WTC11 (cell line): Measurements from ENCODE around the gene MAGEB2. TPM values are rescaled to one million over a fixed set of nuclear protein-coding genes. Genes with fewer than 3 reads are reported as not detected.

Source experiments
- ATAC-seq: fragments of 200-7000 bp; cut with Tn5 transposase; 2 replicates; pipeline ENCODE4 v1.10.0; 2021; ENCODE audit warnings: mild to moderate bottlenecking, moderate library complexity
- CTCF ChIA-PET: fragments of 300-600 bp; sonication (Branson Sonifier 250); formaldehyde crosslinking; loops from one replicate; lab custom pipeline; 2021; ENCODE audit warnings: antibody characterized with exemption; lab: Charles Lee
- POLR2A ChIA-PET: fragments of 350-600 bp; sonication (Branson Sonifier 250); formaldehyde crosslinking; loops from one replicate; lab custom pipeline; 2021; ENCODE audit warnings: antibody characterized with exemption; lab: Charles Lee
- DNase-seq: peaks from one replicate; pipeline ENCODE4 v3.0.0; 2021; ENCODE audit warnings: low spot score
- H3K27ac Mint-ChIP-seq: 2 replicates; pipeline ENCODE4 v1.8.0; 2021; ENCODE audit warnings: mixed read lengths
- H3K27me3 Mint-ChIP-seq: 2 replicates; pipeline ENCODE4 v1.8.0; 2021; ENCODE audit warnings: low read depth, mild to moderate bottlenecking, moderate library complexity, mixed read lengths
- H3K36me3 Mint-ChIP-seq: 2 replicates; pipeline ENCODE4 v1.8.0; 2021; ENCODE audit warnings: mixed read lengths
- H3K4me1 Mint-ChIP-seq: 2 replicates; pipeline ENCODE4 v1.8.0; 2022; ENCODE audit warnings: mixed read lengths
- H3K4me3 Mint-ChIP-seq: 2 replicates; pipeline ENCODE4 v1.8.0; 2021; ENCODE audit warnings: mild to moderate bottlenecking, moderate library complexity, mixed read lengths
- H3K9me3 Mint-ChIP-seq: 2 replicates; pipeline ENCODE4 v1.8.0; 2021; ENCODE audit warnings: mixed read lengths
- CREM ChIP-seq: sonication (generic); formaldehyde crosslinking; IDR thresholded peaks from 2 replicates; pipeline ENCODE4 v1.8.1; 2022; ENCODE audit warnings: mild to moderate bottlenecking, missing genetic modification reagents, moderate library complexity
- ESRRA ChIP-seq: sonication (generic); formaldehyde crosslinking; IDR thresholded peaks from 2 replicates; pipeline ENCODE4 v1.8.1; 2022; ENCODE audit warnings: mild to moderate bottlenecking, missing genetic modification reagents, borderline replicate concordance
- GTF2I ChIP-seq: fragments of 250-450 bp; sonication (Bioruptor Pico); conservative IDR thresholded peaks from 2 replicates; pipeline ENCODE4 v1.4.0; 2021; ENCODE audit warnings: mild to moderate bottlenecking
- IRF2 ChIP-seq: sonication (generic); formaldehyde crosslinking; IDR thresholded peaks from 2 replicates; pipeline ENCODE4 v1.8.0; 2022; ENCODE audit warnings: low read depth, missing genetic modification reagents, borderline replicate concordance
- MYBL2 ChIP-seq: sonication (generic); formaldehyde crosslinking; IDR thresholded peaks from 2 replicates; pipeline ENCODE4 v1.8.1; 2023; ENCODE audit warnings: mild to moderate bottlenecking, moderate library complexity, missing genetic modification reagents
- NFE2L1 ChIP-seq: sonication (generic); formaldehyde crosslinking; IDR thresholded peaks from 2 replicates; pipeline ENCODE4 v1.8.1; 2023; ENCODE audit warnings: missing genetic modification reagents
- NR2C2 ChIP-seq: sonication (generic); formaldehyde crosslinking; IDR thresholded peaks from 2 replicates; pipeline ENCODE4 v1.8.0; 2022; ENCODE audit warnings: mild to moderate bottlenecking, missing genetic modification reagents
- PRRX2 ChIP-seq: fragments of 250-450 bp; sonication (Bioruptor Pico); IDR thresholded peaks from 2 replicates; pipeline ENCODE4 v1.8.0; 2021; ENCODE audit warnings: mild to moderate bottlenecking
- TEAD1 ChIP-seq: sonication (generic); formaldehyde crosslinking; IDR thresholded peaks from 2 replicates; pipeline ENCODE4 v1.8.0; 2022; ENCODE audit warnings: mild to moderate bottlenecking, missing genetic modification reagents
- ZBTB21 ChIP-seq: sonication (generic); formaldehyde crosslinking; IDR thresholded peaks from 2 replicates; pipeline ENCODE4 v1.8.1; 2023; ENCODE audit warnings: mild to moderate bottlenecking, missing genetic modification reagents, borderline replicate concordance
- ZNF232 ChIP-seq: sonication (generic); formaldehyde crosslinking; IDR thresholded peaks from 2 replicates; pipeline ENCODE4 v1.8.0; 2022; ENCODE audit warnings: mild to moderate bottlenecking, missing genetic modification reagents
- ZNF416 ChIP-seq: fragments of 250-450 bp; sonication (Bioruptor Pico); IDR thresholded peaks from 2 replicates; pipeline ENCODE4 v1.9.0; 2021; ENCODE audit warnings: mild to moderate bottlenecking, inconsistent platforms
- ZNF671 ChIP-seq: fragments of 250-450 bp; sonication (Bioruptor Pico); IDR thresholded peaks from 2 replicates; pipeline ENCODE4 v1.8.0; 2021; ENCODE audit warnings: mild to moderate bottlenecking
- total RNA-seq: library from RNA; stranded (reverse); gene quantifications from 3 replicates; pipeline ENCODE4 v1.2.3, GENCODE V29; 2021
- TF ChIP-seq, protein P1 (sequence below): fragments of 250-450 bp; sonication (Bioruptor Pico); IDR thresholded peaks from 2 replicates; pipeline ENCODE4 v1.9.0; 2021; ENCODE audit warnings: mild to moderate bottlenecking, borderline replicate concordance
- TF ChIP-seq, protein P2 (sequence below): fragments of 250-450 bp; sonication (Bioruptor Pico); IDR thresholded peaks from 2 replicates; pipeline ENCODE4 v1.9.0; 2021; ENCODE audit warnings: mild to moderate bottlenecking
- TF ChIP-seq, protein P3 (sequence below): sonication (generic); formaldehyde crosslinking; IDR thresholded peaks from 2 replicates; pipeline ENCODE4 v1.8.0; 2022; ENCODE audit warnings: mild to moderate bottlenecking, missing genetic modification reagents
- TF ChIP-seq, protein P4 (sequence below): sonication (generic); formaldehyde crosslinking; IDR thresholded peaks from 2 replicates; pipeline ENCODE4 v1.8.0; 2022; ENCODE audit warnings: mild to moderate bottlenecking, missing genetic modification reagents
- TF ChIP-seq, protein P5 (sequence below): fragments of 250-450 bp; sonication (Bioruptor Pico); IDR thresholded peaks from 2 replicates; pipeline ENCODE4 v1.8.0; 2021; ENCODE audit warnings: mild to moderate bottlenecking
- TF ChIP-seq, protein P6 (sequence below): sonication (generic); formaldehyde crosslinking; IDR thresholded peaks from 2 replicates; pipeline ENCODE4 v1.8.1; 2022; ENCODE audit warnings: mild to moderate bottlenecking, moderate library complexity, missing genetic modification reagents

MAGEB2 gene
- total RNA-seq, 1 experiment from 2014 or later, result 0.35 TPM

DNA sequence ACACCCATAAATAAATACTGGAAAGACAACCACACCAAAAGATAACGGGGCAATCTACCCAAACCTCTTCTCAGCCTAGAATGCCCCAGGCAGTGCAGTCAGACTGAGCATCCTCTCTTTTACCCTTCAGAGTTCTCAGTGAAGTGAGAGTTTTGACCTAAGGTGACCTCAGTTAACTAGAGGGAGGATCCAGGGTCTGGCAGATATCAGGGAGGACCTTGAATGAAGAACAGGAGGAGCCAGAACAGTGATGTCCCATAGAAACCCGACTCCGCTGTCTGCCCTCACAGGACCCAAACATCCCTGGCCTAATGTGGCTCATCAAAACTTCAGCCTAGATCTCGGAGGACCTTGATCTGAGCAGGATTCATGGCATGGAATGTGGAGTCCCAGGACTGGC is 15.0 kb downstream of the MAGEB2 start, which contains the start of gene MAGEB3:
TSS of gene MAGEB3 (plus strand) at position 263 of the 400 bp plus-strand sequence. CDS start 5,268 bp downstream, outside the sequence.
- Mint-ChIP-seq H3K36me3 (no peaks in the 10 kb centered on the region), H3K27me3 (no peaks in the 10 kb centered on the region; the same call in 1 of the 2 replicates), H3K9me3 (no peaks in the 10 kb centered on the region), H3K27ac (no peak within 1 kb of the TSS), H3K4me1 (peaks cover 24% of the 10 kb centered on the region), H3K4me3 (no peak within 1 kb of the TSS)
- TF ChIP-seq, protein P1, sequence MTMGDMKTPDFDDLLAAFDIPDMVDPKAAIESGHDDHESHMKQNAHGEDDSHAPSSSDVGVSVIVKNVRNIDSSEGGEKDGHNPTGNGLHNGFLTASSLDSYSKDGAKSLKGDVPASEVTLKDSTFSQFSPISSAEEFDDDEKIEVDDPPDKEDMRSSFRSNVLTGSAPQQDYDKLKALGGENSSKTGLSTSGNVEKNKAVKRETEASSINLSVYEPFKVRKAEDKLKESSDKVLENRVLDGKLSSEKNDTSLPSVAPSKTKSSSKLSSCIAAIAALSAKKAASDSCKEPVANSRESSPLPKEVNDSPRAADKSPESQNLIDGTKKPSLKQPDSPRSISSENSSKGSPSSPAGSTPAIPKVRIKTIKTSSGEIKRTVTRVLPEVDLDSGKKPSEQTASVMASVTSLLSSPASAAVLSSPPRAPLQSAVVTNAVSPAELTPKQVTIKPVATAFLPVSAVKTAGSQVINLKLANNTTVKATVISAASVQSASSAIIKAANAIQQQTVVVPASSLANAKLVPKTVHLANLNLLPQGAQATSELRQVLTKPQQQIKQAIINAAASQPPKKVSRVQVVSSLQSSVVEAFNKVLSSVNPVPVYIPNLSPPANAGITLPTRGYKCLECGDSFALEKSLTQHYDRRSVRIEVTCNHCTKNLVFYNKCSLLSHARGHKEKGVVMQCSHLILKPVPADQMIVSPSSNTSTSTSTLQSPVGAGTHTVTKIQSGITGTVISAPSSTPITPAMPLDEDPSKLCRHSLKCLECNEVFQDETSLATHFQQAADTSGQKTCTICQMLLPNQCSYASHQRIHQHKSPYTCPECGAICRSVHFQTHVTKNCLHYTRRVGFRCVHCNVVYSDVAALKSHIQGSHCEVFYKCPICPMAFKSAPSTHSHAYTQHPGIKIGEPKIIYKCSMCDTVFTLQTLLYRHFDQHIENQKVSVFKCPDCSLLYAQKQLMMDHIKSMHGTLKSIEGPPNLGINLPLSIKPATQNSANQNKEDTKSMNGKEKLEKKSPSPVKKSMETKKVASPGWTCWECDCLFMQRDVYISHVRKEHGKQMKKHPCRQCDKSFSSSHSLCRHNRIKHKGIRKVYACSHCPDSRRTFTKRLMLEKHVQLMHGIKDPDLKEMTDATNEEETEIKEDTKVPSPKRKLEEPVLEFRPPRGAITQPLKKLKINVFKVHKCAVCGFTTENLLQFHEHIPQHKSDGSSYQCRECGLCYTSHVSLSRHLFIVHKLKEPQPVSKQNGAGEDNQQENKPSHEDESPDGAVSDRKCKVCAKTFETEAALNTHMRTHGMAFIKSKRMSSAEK (CRISPR knock-in tag), result no peak
- TF ChIP-seq IRF2 (CRISPR knock-in tag) (no peak), PRRX2 (CRISPR knock-in tag) (no peak), ZBTB21 (CRISPR knock-in tag) (no peak), ZNF671 (no peak), GTF2I (CRISPR knock-in tag) (no peak), ZNF416 (CRISPR knock-in tag) (no peak)
- TF ChIP-seq, protein P2, sequence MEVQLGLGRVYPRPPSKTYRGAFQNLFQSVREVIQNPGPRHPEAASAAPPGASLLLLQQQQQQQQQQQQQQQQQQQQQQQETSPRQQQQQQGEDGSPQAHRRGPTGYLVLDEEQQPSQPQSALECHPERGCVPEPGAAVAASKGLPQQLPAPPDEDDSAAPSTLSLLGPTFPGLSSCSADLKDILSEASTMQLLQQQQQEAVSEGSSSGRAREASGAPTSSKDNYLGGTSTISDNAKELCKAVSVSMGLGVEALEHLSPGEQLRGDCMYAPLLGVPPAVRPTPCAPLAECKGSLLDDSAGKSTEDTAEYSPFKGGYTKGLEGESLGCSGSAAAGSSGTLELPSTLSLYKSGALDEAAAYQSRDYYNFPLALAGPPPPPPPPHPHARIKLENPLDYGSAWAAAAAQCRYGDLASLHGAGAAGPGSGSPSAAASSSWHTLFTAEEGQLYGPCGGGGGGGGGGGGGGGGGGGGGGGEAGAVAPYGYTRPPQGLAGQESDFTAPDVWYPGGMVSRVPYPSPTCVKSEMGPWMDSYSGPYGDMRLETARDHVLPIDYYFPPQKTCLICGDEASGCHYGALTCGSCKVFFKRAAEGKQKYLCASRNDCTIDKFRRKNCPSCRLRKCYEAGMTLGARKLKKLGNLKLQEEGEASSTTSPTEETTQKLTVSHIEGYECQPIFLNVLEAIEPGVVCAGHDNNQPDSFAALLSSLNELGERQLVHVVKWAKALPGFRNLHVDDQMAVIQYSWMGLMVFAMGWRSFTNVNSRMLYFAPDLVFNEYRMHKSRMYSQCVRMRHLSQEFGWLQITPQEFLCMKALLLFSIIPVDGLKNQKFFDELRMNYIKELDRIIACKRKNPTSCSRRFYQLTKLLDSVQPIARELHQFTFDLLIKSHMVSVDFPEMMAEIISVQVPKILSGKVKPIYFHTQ (CRISPR knock-in tag), result no peak
- TF ChIP-seq, protein P3, sequence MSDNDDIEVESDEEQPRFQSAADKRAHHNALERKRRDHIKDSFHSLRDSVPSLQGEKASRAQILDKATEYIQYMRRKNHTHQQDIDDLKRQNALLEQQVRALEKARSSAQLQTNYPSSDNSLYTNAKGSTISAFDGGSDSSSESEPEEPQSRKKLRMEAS, result no peak
- ChIA-PET POLR2A (no interaction called here), CTCF (no interaction called here)
- DNase-seq, result no peak
- peak; percentile 55 for ATAC-seq

DNA sequence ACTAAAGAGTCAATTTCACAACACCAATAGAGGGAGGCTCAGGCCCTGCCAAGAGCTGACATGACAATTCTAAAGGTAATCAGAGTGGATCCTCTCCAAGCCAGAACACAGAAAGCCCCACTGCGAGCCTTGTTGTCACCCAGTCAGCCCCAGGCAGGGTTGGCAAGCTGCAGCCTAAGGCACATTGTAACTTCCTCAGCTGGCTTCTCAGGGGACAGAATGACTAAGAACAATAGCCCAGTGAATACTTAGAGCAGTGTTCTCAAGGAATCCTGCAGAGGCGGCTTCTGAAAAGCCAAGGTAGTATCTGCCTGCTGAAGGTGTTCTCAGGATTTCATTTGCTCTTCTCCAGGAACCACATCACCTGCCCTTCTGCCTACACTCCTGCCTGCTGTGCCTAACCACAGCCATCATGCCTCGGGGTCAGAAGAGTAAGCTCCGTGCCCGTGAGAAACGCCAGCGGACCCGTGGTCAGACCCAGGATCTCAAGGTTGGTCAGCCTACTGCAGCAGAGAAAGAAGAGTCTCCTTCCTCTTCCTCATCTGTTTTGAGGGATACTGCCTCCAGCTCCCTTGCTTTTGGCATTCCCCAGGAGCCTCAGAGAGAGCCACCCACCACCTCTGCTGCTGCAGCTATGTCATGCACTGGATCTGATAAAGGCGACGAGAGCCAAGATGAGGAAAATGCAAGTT is 26.5 kb downstream of the MAGEB2 start, which contains the start of gene MAGEB4:
TSS of gene MAGEB4 (plus strand) at position 277 of the 692 bp plus-strand sequence. CDS start at position 413, 136 bp downstream.
- Mint-ChIP-seq H3K27me3 (no peaks in the 10 kb centered on the region; the same call in 1 of the 2 replicates), H3K4me1 (peaks cover 16% of the 10 kb centered on the region; the same call in 1 of the 2 replicates), H3K9me3 (no peaks in the 10 kb centered on the region; the same call in 1 of the 2 replicates), H3K4me3 (no peak within 1 kb of the TSS), H3K27ac (no peak within 1 kb of the TSS), H3K36me3 (no peaks in the 10 kb centered on the region)
- ChIA-PET POLR2A (no interaction called here), CTCF (no interaction called here)
- no peak for DNase-seq
- peak; percentile 62 for ATAC-seq
- TF ChIP-seq ESRRA (CRISPR knock-in tag) (no peak), ZNF232 (CRISPR knock-in tag) (no peak), ZNF671 (no peak)

DNA sequence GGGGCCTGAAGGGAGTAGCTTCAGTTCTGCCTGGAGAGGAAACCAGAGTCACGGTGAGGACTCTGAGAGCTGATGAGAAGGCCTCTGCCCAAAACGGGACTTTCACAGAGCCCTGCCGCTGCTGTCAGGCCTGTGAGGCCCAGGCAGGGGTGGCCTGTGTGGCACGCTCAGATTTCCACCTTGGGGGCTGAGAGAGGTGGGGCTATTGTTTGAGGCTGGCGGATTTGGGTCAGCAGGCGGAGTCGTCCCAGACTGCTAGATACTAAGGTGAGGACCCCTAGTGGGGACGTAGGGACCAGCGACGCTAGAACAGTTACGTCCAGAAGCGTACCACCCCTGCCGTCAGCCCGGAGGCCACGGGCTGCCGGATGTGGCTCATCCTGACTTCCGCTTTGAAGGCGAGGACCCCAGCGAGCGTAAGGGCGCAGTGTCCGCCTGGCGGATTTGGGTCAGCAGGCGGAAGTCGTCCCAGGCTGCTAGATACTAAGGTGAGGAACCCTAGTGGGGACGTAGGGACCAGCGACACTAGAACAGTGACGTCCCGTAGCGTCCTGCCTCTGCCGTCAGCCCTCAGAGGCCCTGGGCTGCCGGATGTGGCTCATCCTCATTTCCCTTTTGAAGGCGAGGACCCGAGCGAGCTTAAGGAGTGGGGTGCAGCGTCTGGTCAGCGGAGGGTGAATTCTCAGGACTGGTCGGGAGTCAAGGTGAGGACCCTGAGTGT is 31.6 kb downstream of the MAGEB2 start, which contains the start of gene MAGEB1:
TSS of gene MAGEB1 (plus strand) at position 378 of the 721 bp plus-strand sequence. CDS start 3,348 bp downstream, outside the sequence.
- H3K36me3 Mint-ChIP-seq, result no peaks in the 10 kb centered on the region
- H3K4me1 Mint-ChIP-seq, result peaks cover 16% of the 10 kb centered on the region; the same call in 1 of the 2 replicates
- peak; percentile 62 for DNase-seq
- H3K4me3 Mint-ChIP-seq, result no peak within 1 kb of the TSS
- H3K27me3 Mint-ChIP-seq, result no peaks in the 10 kb centered on the region; the same call in 1 of the 2 replicates
- CTCF ChIA-PET, result no interaction called here
- H3K9me3 Mint-ChIP-seq, result peaks cover 5% of the 10 kb centered on the region
- ATAC-seq, result peak; percentile 97
- H3K27ac Mint-ChIP-seq, result no peak within 1 kb of the TSS
- POLR2A ChIA-PET, result no interaction called here
- TF ChIP-seq NR2C2 (CRISPR knock-in tag) (no peak), TEAD1 (CRISPR knock-in tag) (no peak), CREM (CRISPR knock-in tag) (no peak), NFE2L1 (CRISPR knock-in tag) (no peak), MYBL2 (CRISPR knock-in tag) (no peak)
- TF ChIP-seq, protein P4, sequence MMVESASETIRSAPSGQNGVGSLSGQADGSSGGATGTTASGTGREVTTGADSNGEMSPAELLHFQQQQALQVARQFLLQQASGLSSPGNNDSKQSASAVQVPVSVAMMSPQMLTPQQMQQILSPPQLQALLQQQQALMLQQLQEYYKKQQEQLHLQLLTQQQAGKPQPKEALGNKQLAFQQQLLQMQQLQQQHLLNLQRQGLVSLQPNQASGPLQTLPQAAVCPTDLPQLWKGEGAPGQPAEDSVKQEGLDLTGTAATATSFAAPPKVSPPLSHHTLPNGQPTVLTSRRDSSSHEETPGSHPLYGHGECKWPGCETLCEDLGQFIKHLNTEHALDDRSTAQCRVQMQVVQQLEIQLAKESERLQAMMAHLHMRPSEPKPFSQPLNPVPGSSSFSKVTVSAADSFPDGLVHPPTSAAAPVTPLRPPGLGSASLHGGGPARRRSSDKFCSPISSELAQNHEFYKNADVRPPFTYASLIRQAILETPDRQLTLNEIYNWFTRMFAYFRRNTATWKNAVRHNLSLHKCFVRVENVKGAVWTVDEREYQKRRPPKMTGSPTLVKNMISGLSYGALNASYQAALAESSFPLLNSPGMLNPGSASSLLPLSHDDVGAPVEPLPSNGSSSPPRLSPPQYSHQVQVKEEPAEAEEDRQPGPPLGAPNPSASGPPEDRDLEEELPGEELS, result no peak
- TF ChIP-seq, protein P5, sequence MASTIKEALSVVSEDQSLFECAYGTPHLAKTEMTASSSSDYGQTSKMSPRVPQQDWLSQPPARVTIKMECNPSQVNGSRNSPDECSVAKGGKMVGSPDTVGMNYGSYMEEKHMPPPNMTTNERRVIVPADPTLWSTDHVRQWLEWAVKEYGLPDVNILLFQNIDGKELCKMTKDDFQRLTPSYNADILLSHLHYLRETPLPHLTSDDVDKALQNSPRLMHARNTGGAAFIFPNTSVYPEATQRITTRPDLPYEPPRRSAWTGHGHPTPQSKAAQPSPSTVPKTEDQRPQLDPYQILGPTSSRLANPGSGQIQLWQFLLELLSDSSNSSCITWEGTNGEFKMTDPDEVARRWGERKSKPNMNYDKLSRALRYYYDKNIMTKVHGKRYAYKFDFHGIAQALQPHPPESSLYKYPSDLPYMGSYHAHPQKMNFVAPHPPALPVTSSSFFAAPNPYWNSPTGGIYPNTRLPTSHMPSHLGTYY (CRISPR knock-in tag), result no peak
- TF ChIP-seq, protein P6, sequence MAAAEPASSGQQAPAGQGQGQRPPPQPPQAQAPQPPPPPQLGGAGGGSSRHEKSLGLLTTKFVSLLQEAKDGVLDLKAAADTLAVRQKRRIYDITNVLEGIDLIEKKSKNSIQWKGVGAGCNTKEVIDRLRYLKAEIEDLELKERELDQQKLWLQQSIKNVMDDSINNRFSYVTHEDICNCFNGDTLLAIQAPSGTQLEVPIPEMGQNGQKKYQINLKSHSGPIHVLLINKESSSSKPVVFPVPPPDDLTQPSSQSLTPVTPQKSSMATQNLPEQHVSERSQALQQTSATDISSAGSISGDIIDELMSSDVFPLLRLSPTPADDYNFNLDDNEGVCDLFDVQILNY (CRISPR knock-in tag), result no peak
